HG03457 (cell line): Measurements from ENCODE around the gene EPRS1.

ENCODE experiments used
- ATAC-seq: cut with Tn5 transposase; IDR thresholded peaks from one replicate; pipeline ENCODE4 v1.9.1; 2021; ENCODE audit warnings: moderate number of reproducible peaks; ENCODE audit not compliant: unreplicated experiment

EPRS1 gene

DNA sequence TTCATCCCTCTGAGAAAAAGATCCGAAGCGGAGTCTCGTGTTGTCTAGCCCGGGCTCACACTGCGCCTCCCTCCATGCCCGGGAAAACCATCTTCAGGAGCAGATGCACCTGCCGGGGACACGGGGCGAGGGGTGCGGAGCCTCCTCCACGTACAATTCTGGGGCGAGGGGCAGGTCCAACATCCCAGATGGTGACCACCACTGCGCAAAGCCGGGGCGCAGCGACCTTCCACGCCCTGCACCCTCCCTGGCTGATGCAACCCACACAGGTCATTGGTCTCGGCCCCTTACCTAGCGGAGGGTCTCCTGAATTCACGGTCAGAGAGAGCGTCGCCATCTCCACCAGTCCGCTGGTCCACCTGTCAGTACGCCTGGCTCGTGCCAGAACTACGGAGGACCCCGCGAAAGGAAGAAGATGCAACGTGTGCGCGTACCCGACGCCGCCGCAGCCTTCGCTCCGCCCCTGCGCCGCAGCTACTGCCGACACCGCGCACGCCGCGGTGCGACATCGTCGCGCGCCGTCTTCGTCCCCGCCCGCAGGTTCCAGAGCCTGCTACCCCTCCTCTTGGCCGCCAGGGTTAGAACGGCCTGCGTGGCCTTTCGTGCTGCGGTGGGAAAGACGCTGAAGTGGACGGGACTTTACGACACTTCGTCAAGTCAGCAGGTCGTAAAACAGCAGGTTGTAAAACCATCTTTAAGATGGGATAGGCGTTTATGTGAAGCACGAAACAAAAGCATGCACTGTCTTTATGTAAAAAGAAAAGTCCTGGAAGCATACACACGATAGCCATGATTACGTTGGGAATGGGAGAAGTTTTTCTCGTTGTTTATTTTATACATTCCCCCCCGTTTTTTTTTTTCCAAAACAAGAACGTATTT lies at the start of gene EPRS1:
Gene EPRS1 (minus strand): TSS at position 454 of the 879 bp plus-strand sequence. CDS start 117 bp downstream, at position 337.
- peak; percentile 100 for ATAC-seq

DNA sequence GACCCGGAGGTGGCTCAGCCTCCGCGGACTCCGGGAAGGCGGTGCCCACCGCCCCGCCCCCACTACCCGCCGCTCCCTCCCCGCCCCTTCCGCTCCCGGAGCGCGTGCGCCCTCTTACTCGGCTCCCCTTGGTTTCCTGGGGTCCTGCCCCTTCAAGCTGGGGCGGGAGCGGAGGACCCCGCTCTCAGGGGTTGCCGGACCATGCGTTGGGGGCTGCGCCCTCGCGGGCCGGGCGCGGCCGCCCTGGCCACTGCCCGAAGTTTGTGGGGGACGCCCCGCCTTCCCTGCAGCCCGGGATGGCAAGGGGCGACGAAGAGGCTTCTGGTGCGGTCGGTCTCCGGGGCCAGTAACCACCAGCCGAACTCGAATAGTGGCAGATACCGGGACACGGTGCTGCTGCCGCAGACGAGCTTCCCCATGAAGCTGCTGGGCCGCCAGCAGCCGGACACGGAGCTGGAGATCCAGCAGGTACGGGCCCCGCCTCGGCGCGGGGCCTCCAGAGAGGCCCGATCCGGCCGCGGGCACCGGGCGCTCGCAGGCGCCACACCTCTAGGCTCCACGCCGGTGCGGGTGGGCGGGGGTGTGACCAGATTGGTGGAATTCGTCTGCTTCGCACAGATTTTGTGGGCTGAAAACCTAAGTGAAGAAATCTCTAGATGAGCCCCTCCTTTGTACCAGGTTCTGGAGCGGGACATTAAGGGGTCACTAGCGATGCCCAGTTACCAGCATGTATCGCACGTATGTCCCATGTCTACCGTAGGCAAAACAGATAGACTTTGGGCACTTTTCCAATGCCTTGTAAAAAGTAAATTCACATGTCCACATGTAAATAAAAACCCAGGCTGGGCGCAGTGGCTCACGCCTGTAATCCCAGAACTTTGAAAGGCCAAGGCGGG lies 48.0 kb upstream of the EPRS1 start, which contains the start of gene IARS2:
Gene IARS2 (plus strand): TSS at position 117 of the 896 bp plus-strand sequence. CDS start 85 bp downstream, at position 202.
- peak; percentile 53 for ATAC-seq

DNA sequence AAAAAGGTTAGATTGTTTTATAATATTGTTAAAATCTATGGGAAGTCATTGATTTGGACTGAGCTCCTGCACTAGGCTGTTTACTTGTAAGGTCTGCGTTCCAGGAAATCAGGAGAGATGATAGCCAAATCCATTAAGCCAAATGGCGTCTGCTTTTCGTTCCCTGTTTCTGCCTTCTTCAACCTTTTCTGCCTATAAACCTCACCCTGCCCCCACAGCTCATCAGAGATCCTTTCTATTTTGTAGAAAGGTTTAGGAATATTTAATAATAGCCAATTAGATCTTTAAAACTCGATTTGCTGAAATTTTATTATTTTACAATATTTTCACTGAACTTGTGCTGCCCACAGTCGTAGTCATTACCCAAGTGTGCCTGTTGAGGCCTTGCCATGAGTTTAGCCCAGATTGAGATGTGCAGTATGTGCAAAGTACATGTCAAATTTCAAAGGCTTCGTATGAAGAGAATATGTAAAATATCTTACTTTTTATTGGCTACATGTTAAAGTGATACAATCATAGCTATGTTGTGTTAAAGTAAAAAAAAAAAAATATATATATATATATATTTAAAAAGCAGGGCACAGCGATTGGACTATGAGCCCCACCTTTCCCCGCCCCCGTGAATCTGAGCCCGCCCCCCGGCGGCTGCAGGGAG lies 47.2 kb upstream of the EPRS1 start:
- ATAC-seq = no peak

GRCh38 chr1:220092694-220093093 lies 46.4 kb upstream of the EPRS1 start:
- no peak for ATAC-seq

- peak; percentile 54 for ATAC-seq
Observed at GRCh38 chr1:220089650-220090556, 43.6 kb upstream of the EPRS1 start, which contains the start of gene BPNT1. Gene BPNT1 (minus strand): TSS chr1:220089788. CDS start chr1:220079846, 9,942 bp downstream.

DNA sequence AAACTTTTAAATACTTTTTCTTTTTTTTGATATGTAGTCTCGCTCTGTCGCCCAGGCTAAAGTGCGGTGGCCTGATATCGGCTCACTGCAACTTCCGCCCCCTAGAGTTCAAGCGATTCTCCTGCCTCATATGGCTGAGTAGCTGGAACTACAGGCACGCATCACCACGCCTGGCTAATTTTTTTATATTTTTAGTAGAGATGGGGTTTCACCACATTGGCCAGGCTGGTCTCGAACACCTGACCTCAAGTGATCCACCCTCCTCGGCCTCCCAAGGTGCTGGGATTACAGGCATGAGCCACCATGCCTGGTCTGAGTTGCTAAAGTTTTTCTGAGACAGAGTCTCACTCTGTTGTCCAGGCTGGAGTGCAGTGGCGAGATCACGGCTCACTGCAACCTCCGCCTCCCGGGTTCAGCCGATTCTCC lies 40.0 kb upstream of the EPRS1 start:
- ATAC-seq = peak; percentile 53

DNA sequence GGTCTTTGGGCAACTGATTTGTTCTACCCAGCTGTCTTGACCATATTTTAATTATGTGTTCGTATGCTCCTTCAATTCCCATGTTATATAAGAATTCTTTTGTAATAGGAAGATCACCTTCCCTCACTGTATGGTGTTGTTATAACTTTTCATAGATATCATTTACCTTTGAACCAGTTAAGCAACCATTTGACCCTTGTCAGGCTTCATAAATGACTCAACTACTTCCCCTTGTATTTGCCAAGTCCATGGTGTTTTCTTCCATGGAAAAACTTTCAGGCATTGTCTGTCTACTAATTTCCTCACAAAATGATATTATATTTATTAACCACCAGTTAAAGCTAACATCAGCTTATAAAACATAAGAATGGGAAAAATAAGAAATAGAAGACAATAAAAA lies 38.2 kb upstream of the EPRS1 start:
- no peak for ATAC-seq

DNA sequence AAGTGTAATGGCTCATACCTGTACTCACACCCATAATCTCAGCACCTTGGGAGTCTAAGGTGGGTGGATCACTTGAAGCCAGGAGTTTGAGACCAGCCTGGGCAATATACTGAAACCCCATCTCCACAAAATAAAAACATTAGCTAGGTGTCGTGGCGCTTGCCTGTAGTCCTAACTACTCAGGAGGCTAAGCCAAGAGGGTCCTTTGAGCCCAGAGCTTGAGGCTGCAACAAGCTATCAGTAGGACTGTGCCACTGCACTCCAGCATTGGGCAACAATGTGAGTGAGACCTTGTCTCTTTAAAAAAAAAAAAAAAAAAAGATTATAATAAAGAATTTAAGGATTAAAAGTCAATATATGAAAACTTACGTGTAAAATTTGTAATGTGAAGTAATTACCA lies 31.6 kb upstream of the EPRS1 start:
- ATAC-seq = no peak

- ATAC-seq = no peak
Observed at GRCh38 chr1:220076861-220077762, 30.8 kb upstream of the EPRS1 start.

DNA sequence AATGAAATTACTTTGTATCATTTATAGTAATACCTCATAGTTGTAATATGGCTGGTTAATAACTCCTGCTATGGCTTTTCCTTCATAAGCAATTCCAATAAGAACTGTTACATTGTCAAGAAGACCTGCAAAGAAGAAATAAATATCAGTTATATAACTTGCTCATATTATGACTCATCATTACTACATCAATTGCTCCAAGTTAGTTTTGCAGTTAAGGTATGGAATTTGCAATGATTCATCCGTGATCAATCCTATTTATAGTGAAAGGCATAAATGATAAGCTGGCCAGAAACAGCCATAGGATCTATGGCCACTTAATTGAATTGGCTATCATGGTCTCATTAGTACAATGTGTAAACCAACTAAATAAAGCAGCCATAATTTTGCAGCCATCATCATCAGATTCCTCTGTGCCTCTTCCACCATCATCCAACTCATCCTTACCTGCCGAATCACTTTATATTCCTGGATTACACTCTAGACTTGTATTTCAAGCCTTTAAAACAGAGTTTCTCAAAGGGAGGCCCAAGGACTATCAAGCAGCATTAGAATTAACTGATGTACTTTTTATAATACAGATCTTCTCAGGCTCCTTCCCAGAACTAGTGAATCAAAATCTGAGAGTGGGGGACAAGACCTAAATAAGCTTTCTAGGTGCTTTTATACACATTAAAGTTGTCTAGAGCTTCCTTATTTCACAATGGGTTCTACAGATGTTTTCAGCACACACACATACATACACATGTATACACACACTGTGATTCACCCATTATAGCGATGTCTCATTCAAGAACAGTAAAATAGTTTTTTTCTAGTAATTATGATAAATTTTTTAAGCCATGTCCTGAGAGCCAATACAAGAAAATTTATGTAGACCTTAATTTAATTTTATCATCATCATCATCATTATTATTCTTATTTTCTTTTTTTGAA lies 21.2 kb upstream of the EPRS1 start:
- ATAC-seq = no peak

- ATAC-seq = no peak
Observed at GRCh38 chr1:220062629-220063028, 16.3 kb upstream of the EPRS1 start.

- no peak for ATAC-seq
Observed at GRCh38 chr1:220060876-220061275, 14.6 kb upstream of the EPRS1 start.

DNA sequence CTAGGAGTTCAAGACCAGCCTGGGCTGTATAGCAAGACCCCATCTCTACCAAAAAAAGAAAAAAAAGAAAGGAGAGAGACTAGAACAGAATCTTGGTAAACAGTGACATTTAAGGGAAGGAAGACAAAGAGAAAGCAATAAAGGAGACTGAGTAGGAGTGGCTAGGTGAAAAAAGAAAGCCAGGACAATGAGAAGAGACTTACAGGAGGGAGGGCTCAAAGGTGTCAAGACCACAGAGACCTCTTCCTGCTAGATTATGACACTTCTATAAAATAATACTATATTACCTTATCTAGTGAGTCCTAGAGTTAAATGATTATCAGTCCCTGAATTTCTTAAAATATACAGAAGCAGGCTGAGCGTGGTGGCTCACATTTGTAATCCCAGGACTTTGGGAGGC lies 10.1 kb upstream of the EPRS1 start:
- ATAC-seq = no peak

- ATAC-seq = no peak
Observed at GRCh38 chr1:220045356-220046051, 801 bp downstream of the EPRS1 start.

DNA sequence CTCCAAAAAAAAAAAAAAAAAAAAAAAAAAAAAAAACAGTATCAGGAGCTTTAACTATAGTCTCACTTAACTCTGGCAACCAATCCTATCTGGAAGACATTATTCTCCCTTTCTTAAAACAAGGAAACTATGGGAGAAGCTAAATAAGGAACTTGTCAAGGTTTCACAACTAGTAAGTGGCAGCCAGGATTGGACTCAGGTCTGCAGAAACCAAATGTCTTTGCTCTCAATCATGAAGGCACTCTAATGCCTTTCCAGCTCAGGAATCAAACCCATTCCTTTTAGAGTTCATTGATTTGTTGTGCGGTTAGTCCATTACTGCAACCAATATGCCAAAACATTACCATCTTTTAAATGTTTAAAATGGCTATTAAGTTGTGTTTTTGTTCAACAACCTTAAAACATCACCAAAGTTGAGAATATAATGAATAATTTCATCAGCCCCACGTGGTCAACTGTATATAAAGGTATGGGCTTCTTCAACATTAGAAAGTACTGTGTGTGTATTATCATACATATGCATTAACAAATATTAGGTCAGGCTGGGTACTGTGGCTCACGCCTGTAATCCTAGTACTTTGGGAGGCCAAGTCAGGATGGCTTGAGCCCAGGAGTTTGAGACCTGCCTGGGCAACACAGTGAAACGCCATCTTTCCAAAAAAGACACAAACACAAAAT lies 1.5 kb downstream of the EPRS1 start:
- ATAC-seq = no peak

- ATAC-seq = no peak
Observed at GRCh38 chr1:220043646-220044045, 2.7 kb downstream of the EPRS1 start.
